ENCODE data around the gene STK38. TPM values are rescaled to one million over a fixed set of nuclear protein-coding genes. Genes with fewer than 3 reads are reported as not detected.

Gene STK38
- total RNA-seq, 1 experiment from 2014 or later = 44.7 TPM

DNA sequence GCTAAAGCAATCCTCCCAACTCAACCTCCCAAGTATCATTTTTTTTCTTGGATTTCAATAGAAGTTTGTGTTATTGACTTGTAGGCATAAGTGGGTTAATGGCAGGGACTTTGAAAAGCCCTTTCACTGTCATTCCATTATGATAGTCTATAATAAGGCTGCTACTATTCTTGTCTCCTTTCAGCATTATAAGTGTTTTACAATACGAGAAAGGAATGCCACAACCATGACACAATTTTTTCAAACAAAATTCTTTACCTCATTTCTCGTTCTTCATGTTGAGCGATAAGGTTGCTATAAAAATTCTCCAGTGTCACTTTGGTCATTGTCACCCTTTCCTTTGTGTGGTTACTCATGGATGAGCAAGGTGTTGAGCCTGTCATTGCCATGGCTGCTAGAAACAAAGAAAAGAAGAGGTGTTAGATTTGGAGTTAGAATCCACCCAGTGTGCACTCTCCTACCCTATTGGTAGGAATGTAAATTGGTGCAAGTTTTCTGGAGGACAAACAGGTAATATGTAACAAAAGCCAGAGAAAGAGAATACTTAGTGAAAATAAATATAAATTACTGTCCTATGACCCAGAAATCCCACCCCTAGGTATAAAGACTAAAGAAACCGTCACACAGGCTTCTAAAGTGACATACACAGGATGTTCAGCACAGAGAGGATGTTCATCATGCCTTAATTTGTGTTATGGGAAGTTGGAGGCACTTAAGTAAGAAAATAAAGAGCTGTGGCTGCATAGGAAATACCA, 7.3 kb downstream of the STK38 start:
- TF ChIP-seq, protein P1, sequence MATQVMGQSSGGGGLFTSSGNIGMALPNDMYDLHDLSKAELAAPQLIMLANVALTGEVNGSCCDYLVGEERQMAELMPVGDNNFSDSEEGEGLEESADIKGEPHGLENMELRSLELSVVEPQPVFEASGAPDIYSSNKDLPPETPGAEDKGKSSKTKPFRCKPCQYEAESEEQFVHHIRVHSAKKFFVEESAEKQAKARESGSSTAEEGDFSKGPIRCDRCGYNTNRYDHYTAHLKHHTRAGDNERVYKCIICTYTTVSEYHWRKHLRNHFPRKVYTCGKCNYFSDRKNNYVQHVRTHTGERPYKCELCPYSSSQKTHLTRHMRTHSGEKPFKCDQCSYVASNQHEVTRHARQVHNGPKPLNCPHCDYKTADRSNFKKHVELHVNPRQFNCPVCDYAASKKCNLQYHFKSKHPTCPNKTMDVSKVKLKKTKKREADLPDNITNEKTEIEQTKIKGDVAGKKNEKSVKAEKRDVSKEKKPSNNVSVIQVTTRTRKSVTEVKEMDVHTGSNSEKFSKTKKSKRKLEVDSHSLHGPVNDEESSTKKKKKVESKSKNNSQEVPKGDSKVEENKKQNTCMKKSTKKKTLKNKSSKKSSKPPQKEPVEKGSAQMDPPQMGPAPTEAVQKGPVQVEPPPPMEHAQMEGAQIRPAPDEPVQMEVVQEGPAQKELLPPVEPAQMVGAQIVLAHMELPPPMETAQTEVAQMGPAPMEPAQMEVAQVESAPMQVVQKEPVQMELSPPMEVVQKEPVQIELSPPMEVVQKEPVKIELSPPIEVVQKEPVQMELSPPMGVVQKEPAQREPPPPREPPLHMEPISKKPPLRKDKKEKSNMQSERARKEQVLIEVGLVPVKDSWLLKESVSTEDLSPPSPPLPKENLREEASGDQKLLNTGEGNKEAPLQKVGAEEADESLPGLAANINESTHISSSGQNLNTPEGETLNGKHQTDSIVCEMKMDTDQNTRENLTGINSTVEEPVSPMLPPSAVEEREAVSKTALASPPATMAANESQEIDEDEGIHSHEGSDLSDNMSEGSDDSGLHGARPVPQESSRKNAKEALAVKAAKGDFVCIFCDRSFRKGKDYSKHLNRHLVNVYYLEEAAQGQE (IDR thresholded peaks at IDR 0.05; ENCODE audit: insufficient read depth in 1 of 2, low read depth in 2 of 2, low read length in 1 of 2) = no peak
- TF ChIP-seq, protein P2, sequence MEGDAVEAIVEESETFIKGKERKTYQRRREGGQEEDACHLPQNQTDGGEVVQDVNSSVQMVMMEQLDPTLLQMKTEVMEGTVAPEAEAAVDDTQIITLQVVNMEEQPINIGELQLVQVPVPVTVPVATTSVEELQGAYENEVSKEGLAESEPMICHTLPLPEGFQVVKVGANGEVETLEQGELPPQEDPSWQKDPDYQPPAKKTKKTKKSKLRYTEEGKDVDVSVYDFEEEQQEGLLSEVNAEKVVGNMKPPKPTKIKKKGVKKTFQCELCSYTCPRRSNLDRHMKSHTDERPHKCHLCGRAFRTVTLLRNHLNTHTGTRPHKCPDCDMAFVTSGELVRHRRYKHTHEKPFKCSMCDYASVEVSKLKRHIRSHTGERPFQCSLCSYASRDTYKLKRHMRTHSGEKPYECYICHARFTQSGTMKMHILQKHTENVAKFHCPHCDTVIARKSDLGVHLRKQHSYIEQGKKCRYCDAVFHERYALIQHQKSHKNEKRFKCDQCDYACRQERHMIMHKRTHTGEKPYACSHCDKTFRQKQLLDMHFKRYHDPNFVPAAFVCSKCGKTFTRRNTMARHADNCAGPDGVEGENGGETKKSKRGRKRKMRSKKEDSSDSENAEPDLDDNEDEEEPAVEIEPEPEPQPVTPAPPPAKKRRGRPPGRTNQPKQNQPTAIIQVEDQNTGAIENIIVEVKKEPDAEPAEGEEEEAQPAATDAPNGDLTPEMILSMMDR (IDR thresholded peaks at IDR 0.05) = no peak
- TF ChIP-seq SIN3A (IDR thresholded peaks at IDR 0.05; ENCODE audit: borderline replicate concordance, insufficient read depth, low read depth, low read length) (no peak), POLR2AphosphoS5 (IDR thresholded peaks at IDR 0.05; ENCODE audit: low read depth, low read length) (no peak), TCF7L2 (IDR thresholded peaks at IDR 0.05; ENCODE audit: low read depth, low read length) (no peak)
- H3K4me1 ChIP-seq (ENCODE audit: control insufficient read depth, insufficient read depth, low read length) = no peaks in the 10 kb centered on the region
- H3K9me3 ChIP-seq (ENCODE audit: control insufficient read depth, insufficient read depth, low read depth, low read length) = no peaks in the 10 kb centered on the region
- H3K27ac ChIP-seq (ENCODE audit: low read length) = no peak overlapping the region
- CTCF ChIA-PET = interaction anchor here (0.6 kb wide), 1 partner anchor 40 kb away, joined by 3 read pairs; no protein-coding TSS in a partner anchor
- POLR2A ChIA-PET = no interaction called here
- H3K4me3 ChIP-seq (ENCODE audit: low read depth in 2 of 2, low read length in 2 of 2) = no peak overlapping the region
- H3K27me3 ChIP-seq (ENCODE audit: control insufficient read depth, insufficient read depth, low read length) = no peaks in the 10 kb centered on the region
- ATAC-seq (no peak), DNase-seq (ENCODE audit: low read depth, low spot score) (no peak)
- in situ Hi-C loops (cut with HindIII; ENCODE audit: low pct_unique_long_range_greater_than_20kb, low sequenced_read_pairs) (no loop called here), intact Hi-C loops (cut with micrococcal nuclease; ENCODE audit: unreplicated experiment) (no loop called here)
- BruUV-seq (replicated peaks) = no TSS peak
- H3K36me3 ChIP-seq (ENCODE audit: control insufficient read depth, insufficient read depth, low read length) = peaks cover 8% of the 10 kb centered on the region; the same call in 1 of the 2 replicates

DNA sequence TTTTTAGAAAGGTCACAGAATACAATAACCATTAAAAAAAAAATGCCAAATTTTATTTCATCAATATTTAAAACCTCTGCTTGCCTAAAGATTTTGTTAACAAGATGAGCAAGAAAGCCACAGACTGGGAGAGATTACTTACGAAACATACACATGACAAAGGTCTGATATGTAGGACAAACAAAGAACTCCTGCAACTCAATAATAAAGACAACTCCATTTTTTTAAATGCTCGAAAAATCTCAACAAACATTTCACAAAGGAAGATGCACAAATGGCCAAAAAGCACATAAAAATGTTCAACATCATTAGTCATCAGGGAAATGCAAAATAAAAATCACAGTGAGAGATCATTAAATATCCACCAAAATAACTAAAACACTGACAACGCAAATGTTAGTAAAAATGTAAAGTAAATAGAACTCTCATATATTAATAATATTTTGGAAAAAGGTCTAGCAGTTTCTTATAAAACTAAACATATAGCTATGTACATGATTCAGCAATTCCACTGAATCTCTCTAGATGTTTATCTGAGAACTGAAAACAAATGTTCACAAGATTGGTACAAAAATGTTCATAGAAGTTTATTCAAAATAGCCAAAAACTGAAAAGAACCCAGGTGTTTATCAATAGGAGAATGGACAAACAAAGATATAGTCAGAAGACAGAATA, 10.3 kb downstream of the STK38 start:
- no peak for DNase-seq (ENCODE audit: low read depth, low spot score)
- in situ Hi-C loops (cut with HindIII; ENCODE audit: low pct_unique_long_range_greater_than_20kb, low sequenced_read_pairs) (no loop called here), intact Hi-C loops (cut with micrococcal nuclease; ENCODE audit: unreplicated experiment) (no loop called here)
- TF ChIP-seq, protein P2 (IDR thresholded peaks at IDR 0.05) = no peak
- no peak for TF ChIP-seq TCF7L2 (IDR thresholded peaks at IDR 0.05; ENCODE audit: low read depth, low read length)
- TF ChIP-seq, protein P1 (IDR thresholded peaks at IDR 0.05; ENCODE audit: insufficient read depth in 1 of 2, low read depth in 2 of 2, low read length in 1 of 2) = no peak
- TF ChIP-seq SIN3A (IDR thresholded peaks at IDR 0.05; ENCODE audit: borderline replicate concordance, insufficient read depth, low read depth, low read length) = no peak
- H3K9me3 ChIP-seq (ENCODE audit: control insufficient read depth, insufficient read depth, low read depth, low read length) = no peaks in the 10 kb centered on the region
- H3K27me3 ChIP-seq (ENCODE audit: control insufficient read depth, insufficient read depth, low read length) = no peaks in the 10 kb centered on the region
- no peak overlapping the region for H3K4me3 ChIP-seq (ENCODE audit: low read depth in 2 of 2, low read length in 2 of 2)
- H3K36me3 ChIP-seq (ENCODE audit: control insufficient read depth, insufficient read depth, low read length) = peaks cover 8% of the 10 kb centered on the region; the same call in 1 of the 2 replicates
- POLR2A ChIA-PET = no interaction called here
- H3K4me1 ChIP-seq (ENCODE audit: control insufficient read depth, insufficient read depth, low read length) = no peaks in the 10 kb centered on the region
- CTCF ChIA-PET = no interaction called here
- H3K27ac ChIP-seq (ENCODE audit: low read length) = no peak overlapping the region
- no TSS peak for BruUV-seq (replicated peaks)
- no peak for ATAC-seq
